HG03135 (cell line): ENCODE measurements around the gene MYO16.
"Not testable (repeated sequence)": the region's sequence is repeated elsewhere in the genome, so short reads cannot be mapped to it uniquely, and the experiment has no call there.

Experiments used
- ATAC-seq: cut with Tn5 transposase; IDR thresholded peaks from one replicate; pipeline ENCODE4 v1.9.1; 2021; ENCODE audit warnings: mild to moderate bottlenecking, moderate library complexity; ENCODE audit not compliant: unreplicated experiment

Gene MYO16

DNA sequence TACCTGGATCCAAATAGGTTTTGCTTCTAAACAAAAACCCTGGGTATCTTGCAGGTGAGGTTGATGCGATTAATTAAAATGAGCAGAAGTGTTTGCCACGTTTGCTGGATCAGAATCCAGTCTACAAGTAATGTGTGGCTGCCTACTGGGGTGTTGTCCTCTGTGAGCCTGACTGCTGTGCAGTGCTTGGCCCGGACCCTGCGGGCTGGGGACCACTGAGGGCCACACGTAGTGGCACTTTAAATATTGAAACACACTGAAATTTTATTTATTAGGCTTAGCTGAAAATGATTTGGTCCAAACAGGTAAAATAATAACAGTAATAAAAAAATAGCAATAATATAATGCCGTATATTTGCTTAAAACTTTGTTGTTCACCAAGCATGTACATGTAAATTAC is 338.0 kb downstream of the MYO16 start:
- no peak for ATAC-seq

DNA sequence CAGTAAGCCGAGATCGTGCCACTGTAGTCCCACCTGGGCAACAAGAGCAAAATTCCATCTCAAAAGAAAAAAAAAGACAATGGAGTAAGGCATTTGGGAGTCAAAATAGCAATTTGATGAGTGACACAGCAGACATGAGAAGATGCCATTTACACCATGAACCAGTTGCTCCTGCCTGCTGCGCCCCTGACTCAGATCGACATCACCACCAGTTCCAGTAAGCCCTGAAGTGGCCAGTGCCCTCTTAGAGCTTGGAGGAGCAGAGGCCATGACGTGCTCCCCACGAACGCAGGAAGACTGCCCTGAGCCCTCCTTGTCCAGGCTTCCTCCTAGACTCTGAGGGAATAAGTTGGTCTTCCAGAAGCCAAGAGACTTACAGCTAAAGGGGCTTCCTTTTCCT is 339.2 kb downstream of the MYO16 start:
- no peak for ATAC-seq

DNA sequence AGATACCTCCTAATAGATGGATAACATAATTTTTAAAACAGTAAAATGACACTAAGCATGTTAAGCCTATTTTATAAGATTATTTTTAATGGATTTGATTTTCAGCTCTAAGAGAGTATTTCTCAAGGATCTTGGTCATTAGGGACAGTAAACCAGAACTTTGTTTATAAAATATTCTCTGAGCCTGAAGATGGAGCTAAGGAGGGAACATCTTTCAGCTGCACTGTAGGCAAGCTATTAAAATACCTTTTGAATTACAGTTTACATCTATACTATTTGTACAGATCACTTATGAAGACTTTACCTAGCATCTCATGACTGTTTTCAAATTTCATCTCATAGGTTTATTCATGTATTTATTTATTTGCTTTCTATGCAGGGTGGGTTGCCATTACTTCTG is 345.3 kb downstream of the MYO16 start:
- ATAC-seq = no peak

DNA sequence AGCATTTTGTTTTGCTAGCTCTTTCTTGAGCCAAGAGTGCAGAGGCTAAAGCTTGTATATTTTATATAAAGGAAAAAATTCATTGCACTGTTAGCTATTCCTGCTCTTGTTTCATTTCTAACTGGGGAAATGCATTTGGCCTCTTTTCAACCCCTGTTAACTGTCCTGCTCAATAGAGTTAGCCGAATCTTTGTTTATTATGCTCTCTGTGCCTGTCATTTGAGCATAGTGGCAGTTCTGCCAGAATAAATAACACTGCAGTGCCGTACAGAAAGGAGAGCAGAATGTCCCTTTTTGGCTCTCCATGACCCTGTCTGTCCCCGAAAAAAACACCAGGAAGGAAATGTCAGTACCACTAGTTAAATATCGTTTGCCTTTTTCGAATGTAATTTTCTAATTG is 350.8 kb downstream of the MYO16 start:
- no peak for ATAC-seq

DNA sequence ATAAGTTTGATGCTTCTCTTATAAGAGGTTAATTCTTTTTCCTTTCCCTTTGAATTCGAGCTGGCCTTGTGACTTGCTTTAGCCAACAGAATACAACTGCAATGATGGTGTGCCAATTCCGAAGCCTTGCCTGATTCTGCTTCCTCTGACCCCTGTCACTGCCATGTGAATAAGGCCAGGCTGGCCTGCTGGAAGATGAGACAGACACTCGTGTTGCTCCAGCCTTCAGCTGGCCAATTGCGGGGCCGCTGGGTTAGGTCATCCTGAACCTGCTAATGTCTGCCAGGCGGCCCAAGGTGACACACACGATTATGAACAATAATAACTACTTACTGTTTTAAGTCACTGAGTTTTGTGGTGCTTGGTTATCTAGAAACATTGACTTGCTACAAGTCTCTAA is 352.0 kb downstream of the MYO16 start:
- no peak for ATAC-seq

DNA sequence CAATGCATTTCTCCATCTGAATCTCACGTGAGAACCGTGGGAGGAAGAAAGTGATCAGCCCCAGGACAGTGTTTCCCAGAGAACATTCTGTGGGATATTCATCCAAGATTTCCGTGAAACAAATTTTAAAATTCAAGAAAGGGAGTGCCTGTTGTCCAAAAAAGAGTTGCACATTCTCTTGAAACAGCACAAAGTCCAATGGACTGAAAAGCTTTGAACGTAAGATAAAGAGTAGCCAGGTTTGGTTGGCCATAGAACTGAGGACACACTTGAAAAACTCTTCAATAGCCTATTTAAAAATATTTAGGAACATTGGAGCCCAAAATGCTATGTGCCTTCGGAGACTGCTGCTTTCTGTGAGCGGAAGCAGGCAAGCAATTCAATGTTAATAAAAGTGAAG is 353.9 kb downstream of the MYO16 start:
- no peak for ATAC-seq

DNA sequence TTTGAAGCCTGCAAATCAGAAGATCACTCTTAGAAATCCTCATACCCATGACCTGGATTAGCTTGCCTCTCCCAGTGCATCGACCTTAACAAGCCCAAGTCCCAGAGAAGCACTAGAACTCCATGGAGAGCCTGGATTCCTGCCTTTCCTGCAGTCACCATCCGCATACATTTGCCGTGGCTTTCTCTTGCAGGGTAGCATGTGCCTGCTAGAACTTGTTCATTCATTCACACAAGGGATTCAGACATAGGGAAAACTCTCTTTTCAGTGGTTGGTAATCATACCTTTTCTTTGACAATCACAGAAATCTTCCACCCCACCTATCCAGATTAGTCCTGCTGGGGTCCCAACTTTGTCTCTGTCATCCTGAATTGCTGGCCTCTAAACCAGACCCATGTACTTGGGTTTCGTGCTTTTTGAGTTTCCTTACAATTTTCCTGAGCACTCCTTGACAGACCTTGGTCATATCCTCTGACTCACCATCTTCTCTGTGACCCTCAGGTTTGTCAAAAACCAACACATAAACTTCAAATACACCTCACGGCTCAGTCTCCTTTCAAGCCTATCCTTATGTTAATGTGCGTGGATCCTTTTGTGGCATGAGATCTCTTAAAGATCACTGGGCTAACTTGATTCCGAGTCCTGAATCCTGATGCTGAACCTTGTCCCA is 355.0 kb downstream of the MYO16 start:
- no peak for ATAC-seq

DNA sequence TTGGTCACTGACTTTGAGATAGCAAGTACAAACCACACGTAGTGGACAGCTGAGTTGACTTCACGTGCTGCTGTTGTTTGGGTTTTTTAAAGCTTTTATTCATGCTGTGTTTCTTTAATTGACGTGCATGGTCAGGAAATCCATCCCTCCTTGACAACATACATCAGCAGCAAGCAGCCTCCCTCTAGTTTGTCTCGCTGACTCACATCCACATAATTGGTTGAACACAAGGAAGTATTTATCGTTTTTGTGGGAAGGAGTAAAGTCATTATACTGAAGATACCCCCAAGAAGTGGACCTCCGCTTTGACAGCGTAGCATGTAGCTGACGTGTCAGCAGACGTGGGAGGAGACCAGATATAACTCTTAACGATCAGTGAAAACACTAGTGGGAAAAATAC is 355.8 kb downstream of the MYO16 start:
- ATAC-seq = no peak

DNA sequence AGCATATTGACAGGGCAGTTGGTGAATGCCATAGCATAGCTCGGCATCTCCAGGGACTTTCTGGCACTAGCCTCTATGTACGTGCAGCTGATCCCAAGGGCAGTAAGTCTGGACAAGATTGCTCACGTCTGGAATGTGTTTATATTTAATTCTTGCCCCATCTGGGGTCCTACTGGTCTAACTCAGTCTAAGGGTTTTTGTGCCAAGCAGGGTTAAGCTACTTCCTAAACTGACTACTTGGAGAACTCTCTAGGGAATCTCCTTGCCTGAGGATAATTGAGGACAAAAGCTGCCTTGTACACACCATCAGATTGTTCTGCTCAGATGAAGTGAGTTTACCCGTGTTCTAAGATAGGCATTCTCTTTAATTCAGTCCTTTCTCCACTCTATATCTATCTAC is 358.1 kb downstream of the MYO16 start:
- ATAC-seq = no peak

DNA sequence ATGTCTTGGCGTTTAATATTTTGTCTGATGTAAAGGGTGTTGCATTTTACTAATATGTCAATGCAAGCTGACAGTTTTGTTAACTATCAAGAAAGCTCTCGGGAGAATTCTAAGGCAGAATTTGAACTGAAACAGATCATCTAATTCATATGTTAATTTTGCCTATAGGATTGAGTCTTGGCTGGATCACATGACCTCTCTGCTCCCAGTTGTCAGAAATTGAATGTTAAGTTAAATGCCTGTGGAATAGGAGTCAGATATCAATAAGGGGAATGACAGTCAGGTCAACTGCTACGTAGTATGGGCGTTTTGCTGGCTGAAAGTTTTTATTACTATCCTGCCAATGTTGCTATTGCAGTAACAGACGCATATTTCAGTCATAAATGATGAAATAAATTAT is 358.5 kb downstream of the MYO16 start:
- no peak for ATAC-seq

DNA sequence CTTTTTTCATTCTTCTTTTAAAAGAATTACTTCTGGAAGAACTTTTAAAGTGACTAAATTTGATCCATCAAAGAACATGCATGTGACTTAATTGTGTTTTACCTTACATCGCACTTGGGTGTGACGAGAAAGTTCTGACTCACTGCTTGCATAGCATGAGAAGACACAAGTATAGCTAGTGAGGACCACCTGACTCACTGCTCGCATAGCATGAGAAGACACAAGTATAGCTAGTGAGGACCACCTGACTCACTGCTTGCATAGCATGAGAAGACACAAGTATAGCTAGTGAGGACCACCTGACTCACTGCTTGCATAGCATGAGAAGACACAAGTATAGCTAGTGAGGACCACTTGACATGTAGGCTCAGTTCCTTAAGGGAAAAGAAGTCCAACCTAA is 362.0 kb downstream of the MYO16 start:
- ATAC-seq = not testable (repeated sequence)

DNA sequence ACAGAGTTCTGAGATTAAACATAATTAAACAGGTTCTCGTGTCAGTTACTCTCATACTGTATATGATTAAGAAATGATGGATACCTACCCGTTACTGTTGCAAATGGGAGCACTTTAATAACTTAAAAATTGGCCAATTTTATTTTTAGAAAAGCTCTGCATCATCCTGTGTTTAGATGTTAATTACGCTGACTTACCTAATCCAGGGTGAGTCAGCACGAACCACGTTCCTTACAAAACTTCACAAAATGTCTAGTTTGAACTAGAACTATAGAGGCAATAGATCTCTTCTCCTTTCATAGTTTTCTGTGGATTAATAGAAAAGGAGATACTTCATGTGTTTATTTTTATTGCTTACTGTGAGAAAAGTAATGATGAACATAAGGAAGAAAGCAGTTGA is 363.9 kb downstream of the MYO16 start:
- no peak for ATAC-seq

DNA sequence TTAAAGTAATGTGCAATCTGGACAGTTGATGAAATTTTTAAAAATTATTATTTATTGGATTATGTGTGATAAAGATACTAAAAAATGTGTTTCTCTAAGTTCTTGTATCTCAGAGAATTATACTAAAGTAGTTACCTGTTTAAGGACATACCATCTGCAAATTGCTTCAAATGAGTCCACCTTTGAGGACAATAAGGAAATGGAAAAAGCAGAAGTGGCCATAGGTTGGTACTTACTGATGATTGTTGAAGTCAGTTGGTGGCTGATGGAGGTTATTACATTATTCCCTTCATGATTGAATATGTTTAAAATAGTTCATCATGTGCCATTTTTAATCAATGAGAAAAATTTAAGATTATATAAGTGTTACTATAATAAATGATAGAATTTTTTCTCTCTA is 367.0 kb downstream of the MYO16 start:
- no peak for ATAC-seq

DNA sequence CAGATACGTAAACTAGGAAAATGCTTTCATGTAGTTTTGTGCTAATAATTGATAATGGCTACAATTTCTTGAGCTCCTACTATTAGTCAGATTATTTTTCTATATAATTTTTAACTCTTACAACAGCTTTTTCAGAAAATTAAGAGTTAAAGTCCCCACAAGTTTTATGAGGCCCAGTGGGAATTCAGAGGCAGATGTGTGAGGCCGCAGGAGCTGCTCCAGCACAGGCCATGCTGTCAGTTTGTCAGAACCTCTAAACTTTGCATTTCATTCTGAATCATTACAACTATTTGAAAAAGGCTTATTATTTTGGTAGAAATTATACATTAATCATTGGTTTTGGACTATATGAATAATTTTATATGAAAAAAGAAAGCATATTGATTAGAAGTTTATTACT is 370.8 kb downstream of the MYO16 start:
- no peak for ATAC-seq

DNA sequence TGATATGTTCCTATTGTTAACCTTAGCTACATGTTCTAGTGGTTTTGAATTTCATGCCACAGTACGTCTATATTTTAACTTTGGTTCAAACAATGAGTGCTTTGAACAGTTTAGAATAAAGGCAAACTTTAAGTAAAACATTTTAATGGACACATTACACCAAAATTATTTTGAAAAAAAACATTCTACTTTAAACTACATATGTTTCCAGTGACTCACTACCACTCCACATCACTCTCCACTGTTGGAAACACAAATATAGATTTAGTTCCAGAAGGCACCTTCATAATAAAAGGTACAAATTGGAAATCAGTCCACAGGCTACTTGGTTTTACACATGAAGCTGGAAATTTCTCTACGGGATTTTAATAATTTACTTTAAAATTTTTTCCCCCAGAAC is 373.5 kb downstream of the MYO16 start:
- no peak for ATAC-seq

DNA sequence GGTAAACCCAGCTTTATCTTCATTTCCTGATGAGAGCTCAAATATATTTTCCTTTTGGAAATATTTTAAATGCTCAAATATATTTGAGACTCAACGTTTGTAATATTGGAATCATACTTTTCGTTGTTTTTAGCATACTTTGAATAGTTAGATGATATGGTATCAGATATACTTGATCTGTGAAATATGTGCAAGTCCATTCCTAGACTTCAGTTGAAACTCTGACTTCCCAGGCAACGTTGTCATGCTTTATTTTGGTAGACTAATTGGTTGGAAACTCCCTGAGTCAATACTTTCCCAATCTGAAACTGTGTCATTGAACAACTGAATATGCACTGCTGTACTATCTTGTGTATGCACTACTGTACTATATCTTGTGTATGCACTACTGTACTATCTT is 378.5 kb downstream of the MYO16 start:
- no peak for ATAC-seq

DNA sequence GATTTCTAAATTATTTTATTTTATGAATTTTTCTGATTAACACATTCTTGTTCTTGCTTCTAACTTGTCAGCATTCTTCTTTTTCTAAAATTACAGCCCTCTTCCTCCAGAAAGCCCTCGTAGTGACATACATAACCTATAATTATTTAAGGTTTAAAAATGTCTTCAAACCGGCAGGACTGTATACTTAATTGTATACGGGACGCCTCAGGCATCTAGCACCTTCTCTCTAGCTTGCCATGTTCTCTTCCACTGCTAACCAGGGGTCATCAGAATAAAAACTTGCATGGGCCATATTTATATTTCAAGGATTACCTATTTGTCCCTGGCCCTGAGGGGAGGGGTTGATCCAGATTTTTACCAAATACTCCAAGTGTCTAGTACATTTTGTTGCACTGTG is 380.3 kb downstream of the MYO16 start:
- no peak for ATAC-seq

DNA sequence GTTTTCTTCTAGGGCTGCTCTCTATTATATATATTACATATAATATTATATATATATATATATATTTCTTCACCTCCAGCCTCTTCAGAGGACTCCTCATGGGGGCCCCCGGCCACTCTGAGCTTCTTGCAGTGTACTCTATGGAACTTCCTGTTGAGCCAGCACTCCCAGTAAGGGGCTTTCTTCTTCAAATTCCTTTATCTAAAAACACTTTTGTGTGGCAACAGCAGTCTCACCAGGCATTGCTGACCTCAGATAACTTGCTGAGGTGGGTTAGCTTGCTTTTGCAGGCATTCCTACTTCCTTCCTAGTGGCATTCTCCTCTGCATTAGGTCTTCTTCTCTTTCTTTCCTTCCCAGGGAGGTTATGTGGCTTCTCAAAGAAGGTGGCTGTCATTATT is 381.5 kb downstream of the MYO16 start:
- ATAC-seq = no peak

DNA sequence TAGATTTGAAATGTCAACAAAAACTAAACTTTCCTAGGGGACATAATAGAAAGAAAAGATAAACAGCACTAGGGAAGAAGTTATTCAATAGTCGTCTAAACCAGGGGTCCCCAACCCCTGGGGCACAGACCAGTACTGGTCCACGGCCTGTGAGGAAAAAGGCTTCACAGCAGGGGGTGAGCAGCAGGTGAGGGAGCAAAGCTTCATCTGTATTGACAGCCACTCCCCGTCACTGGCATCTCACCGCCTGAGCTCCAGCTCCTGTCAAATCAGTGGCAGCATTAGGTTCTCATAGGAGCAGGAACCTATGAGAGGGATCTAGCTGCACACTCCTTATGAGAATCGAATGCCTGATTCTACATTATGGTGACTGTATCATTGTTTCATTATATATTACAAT is 382.7 kb downstream of the MYO16 start:
- ATAC-seq = no peak

DNA sequence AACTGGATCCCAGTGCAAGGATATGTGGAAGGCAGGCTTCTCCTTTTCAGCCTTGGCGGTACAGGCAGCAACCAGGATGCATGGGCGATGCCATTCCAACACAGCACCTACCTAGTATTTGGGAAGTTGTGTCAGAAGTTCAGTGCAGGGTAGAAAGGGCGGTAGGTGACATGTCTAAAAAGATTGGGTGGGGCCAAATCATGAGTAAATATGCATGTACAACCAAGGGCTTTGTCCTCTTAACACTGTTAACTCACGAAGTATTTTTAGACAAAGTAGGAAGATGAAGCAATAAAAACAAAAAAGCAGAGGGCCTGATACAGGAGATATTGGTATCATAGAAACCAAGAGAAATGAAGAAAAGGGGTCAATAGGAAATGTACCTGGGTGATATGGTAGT is 392.1 kb downstream of the MYO16 start:
- no peak for ATAC-seq

DNA sequence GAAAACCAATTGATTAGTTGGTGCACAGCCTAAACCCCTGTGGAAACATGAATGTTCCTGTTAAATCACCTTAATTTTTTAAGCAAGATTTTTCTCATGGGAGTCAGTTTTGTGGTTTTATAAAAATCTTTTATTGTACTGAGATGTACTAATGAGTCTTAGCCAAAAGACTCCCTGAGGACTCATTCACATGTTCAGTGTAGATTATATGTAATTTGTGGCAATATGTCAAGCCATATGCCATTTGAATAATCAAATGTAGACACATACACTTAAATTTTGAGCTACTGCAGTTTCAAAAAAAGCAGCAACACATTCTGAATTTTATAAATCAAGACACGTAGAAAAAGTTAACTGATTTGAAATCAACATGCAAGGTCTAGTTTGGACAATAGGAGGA is 395.2 kb downstream of the MYO16 start:
- no peak for ATAC-seq

DNA sequence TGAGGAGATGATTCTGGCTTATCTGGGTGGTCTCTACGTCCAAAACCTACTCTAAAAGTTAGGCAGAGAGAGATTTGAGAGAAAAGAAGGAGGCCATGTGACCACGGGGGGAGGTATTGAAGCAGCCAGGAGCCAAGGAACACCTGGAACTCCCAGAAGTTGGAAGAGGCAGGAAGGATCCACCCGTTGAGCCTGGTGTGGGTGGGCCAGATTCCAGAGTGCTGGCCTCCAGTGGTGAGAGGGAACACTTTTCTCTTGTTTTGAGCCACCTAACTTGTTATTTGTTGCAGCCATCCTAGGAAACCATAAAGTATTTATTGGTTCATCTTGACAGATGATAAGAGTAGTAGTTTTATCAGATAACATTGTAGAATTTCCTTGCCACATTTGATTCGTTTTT is 396.9 kb downstream of the MYO16 start:
- ATAC-seq = no peak

DNA sequence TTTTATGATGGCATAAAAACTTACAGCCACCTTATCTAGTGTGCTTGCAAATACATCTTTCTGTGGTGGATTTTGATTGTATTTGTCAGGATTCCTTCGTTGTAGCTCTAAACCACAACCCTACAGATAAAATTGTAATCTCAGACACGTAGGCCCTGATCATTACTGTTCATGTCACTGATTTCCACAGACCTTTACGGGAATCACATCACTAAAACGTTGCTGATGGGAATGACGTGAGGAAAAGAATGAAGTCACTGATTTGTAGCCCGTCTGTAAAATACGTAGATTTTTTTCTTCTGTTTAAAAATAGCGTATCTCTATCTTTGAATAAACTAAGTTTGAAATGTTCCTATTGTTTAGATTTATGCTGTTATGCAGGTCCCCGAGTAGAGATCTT is 399.2 kb downstream of the MYO16 start:
- ATAC-seq = no peak

DNA sequence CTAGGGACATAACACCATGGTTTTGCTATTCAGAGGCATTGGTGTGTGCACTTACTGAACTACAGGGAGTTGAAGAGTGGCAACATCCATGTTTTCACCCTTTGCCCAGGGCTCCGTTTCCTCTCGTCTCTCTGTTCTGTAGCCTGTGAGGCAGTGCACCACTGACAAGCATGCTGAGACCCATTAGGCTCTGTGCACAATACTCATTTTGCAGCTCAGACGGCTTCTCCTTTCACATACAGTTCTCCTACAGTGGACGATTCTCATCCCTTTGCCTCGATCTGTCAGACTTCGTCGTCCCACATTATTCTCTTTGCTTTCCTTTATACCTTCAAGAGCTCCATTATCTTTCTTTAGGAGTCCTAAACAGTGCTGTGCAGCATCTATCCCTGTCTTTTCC is 403.7 kb downstream of the MYO16 start:
- no peak for ATAC-seq
